ENCODE measurements around the gene ARHGAP42. TPM values are rescaled to one million over a fixed set of nuclear protein-coding genes. Genes with fewer than 3 reads are reported as not detected.

The ARHGAP42 gene
- total and polyA plus RNA-seq, 8 donors = 0.76 to 4.9 (median 1.8) TPM

DNA sequence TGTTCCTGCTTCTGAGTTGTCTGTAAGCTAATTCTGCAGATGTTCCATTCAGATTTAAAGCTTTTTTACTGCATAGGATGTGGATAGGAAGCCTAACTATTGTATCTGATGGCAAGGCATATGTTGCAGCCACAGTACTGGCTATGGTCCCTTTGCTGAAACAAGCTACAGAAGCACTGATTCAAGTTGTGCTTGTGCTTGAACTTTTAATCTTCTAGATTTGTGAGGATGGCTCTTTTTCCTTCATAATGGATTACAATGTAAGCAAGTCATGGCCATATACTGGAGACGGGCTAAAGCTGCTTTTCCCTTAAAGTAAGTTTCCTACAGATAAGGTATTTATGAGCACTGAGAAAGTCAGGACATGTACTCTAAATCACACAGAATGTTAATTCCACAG, 303.8 kb downstream of the ARHGAP42 start:
- WGBS, 2 donors = 88% methylated on average over 1 of the region's 1 CpG
- H3K4me3 ChIP-seq = no peak overlapping the region
- TF ChIP-seq, protein P1, sequence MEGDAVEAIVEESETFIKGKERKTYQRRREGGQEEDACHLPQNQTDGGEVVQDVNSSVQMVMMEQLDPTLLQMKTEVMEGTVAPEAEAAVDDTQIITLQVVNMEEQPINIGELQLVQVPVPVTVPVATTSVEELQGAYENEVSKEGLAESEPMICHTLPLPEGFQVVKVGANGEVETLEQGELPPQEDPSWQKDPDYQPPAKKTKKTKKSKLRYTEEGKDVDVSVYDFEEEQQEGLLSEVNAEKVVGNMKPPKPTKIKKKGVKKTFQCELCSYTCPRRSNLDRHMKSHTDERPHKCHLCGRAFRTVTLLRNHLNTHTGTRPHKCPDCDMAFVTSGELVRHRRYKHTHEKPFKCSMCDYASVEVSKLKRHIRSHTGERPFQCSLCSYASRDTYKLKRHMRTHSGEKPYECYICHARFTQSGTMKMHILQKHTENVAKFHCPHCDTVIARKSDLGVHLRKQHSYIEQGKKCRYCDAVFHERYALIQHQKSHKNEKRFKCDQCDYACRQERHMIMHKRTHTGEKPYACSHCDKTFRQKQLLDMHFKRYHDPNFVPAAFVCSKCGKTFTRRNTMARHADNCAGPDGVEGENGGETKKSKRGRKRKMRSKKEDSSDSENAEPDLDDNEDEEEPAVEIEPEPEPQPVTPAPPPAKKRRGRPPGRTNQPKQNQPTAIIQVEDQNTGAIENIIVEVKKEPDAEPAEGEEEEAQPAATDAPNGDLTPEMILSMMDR (IDR thresholded peaks at IDR 0.05) = no peak
- no peaks in the 10 kb centered on the region for H3K27me3 ChIP-seq
- intact Hi-C loops (cut with DNase I) = no loop called here
- H3K9me3 ChIP-seq = no peaks in the 10 kb centered on the region
- DNase-seq (no peak), FAIRE-seq (no peak), ATAC-seq (no peak)
- H3K36me3 ChIP-seq = no peaks in the 10 kb centered on the region
- no peak overlapping the region for H3K27ac ChIP-seq
- H3K4me1 ChIP-seq = no peaks in the 10 kb centered on the region

GRCh38 chr11:100991541-100991940, 304.5 kb downstream of the ARHGAP42 start:
- Histone ChIP-seq H3K4me3 (no peak overlapping the region), H3K27ac (no peak overlapping the region), H3K27me3 (no peaks in the 10 kb centered on the region), H3K9me3 (no peaks in the 10 kb centered on the region), H3K4me1 (no peaks in the 10 kb centered on the region), H3K36me3 (no peaks in the 10 kb centered on the region)
- FAIRE-seq (no peak), DNase-seq (no peak), ATAC-seq (no peak)
- intact Hi-C loops (cut with DNase I) = no loop called here
- 54 to 70% methylated on average over 2 of the region's 2 CpGs for WGBS, 2 donors
- TF ChIP-seq, protein P1 (IDR thresholded peaks at IDR 0.05) = no peak

DNA sequence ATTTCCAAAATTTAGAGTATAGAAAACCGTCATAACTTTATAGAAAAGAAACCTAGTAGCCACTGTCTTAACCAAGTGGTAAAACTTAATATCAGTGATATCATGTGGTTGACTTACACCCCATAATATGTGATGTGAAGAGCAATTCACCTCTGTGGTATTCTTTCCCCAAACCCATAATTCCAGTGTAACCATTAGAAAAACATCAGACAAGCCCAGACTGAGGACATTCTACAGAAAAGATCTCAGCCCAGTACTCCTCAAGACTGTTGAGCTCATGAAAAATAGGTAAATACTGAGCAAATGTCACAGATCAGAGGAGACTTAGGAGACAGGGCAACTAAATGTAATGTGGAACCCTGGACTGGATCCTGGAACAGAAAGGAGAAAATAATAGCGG, 307.9 kb downstream of the ARHGAP42 start:
- 84 to 91% methylated on average over 2 of the region's 2 CpGs for WGBS, 2 donors
- no peaks in the 10 kb centered on the region for H3K4me1 ChIP-seq
- no peaks in the 10 kb centered on the region for H3K27me3 ChIP-seq
- FAIRE-seq (no peak), ATAC-seq (no peak), DNase-seq (no peak)
- H3K9me3 ChIP-seq = no peaks in the 10 kb centered on the region
- intact Hi-C loops (cut with DNase I) = no loop called here
- TF ChIP-seq, protein P1 (IDR thresholded peaks at IDR 0.05) = no peak
- H3K36me3 ChIP-seq = no peaks in the 10 kb centered on the region
- no peak overlapping the region for H3K4me3 ChIP-seq
- H3K27ac ChIP-seq = no peak overlapping the region

DNA sequence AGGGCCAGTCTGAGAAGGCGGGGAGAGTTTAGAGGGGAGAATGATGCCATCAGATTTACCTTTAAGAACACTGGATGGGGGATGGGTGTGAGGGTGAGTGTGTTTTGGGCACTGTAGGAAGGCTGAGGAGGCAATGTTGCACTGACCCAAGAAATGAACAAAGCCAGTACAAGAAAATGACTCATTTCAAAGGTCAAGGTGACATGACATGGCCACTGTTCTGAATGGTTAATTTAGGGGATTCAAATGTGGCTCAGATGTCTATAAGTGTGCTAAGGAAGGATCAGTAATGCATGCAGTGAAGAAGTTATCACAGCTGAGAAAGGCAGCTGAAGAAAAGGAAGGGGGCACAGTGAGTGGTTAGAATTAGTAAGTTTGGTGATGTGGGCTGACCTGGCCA, 312.7 kb downstream of the ARHGAP42 start:
- H3K36me3 ChIP-seq = no peaks in the 10 kb centered on the region
- ATAC-seq = no peak
- DNase-seq = no peak
- intact Hi-C loops (cut with DNase I) = no loop called here
- TF ChIP-seq, protein P1 (IDR thresholded peaks at IDR 0.05) = no peak
- no peak overlapping the region for H3K4me3 ChIP-seq
- H3K4me1 ChIP-seq = no peaks in the 10 kb centered on the region
- no peak overlapping the region for H3K27ac ChIP-seq
- no peaks in the 10 kb centered on the region for H3K9me3 ChIP-seq
- no peaks in the 10 kb centered on the region for H3K27me3 ChIP-seq
- no peak for FAIRE-seq
- WGBS, 2 donors = 54 to 80% methylated on average over 1 of the region's 1 CpG

DNA sequence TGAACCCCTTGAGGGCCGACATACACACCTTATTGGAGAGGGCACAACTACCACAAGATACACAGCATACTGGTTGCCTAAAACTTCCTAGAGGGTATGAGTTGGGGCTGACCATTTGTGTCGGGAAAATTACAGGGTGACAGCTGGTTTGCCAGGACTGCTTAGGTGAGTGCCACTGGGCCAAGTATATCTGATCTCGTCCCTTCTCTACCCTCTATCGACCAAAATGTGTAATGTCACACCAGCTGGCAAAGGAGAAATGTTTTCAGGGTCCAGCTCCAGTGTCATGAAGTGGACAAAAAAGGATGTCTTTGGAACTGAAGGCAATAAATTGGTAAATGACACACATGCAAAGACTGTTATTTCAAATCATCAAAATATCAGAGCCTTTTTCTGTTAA, 316.4 kb downstream of the ARHGAP42 start:
- intact Hi-C loops (cut with DNase I) = no loop called here
- ATAC-seq (no peak), FAIRE-seq (no peak), DNase-seq (no peak)
- no peak overlapping the region for H3K27ac ChIP-seq
- no peaks in the 10 kb centered on the region for H3K27me3 ChIP-seq
- H3K4me3 ChIP-seq = no peak overlapping the region
- no peaks in the 10 kb centered on the region for H3K4me1 ChIP-seq
- H3K36me3 ChIP-seq = no peaks in the 10 kb centered on the region
- WGBS, 2 donors = 54 to 62% methylated on average over 4 of the region's 4 CpGs
- no peaks in the 10 kb centered on the region for H3K9me3 ChIP-seq
- TF ChIP-seq, protein P1 (IDR thresholded peaks at IDR 0.05) = no peak
